Activated CD4-positive, alpha-beta T cell treated with anti-CD3 and anti-CD28 coated beads, Interleukin-2, amount 50 U/mL, for 48 hours (primary cell): ENCODE data around the gene IRF1.
"Not testable (repeated sequence)": the region's sequence is repeated elsewhere in the genome, so short reads cannot be mapped to it uniquely, and the experiment has no call there.

Experiments
- DNase-seq, 2 experiments: peaks; one replicate each; pipeline ENCODE4 v3.0.0-alpha.2; 2020

IRF1 gene

DNA sequence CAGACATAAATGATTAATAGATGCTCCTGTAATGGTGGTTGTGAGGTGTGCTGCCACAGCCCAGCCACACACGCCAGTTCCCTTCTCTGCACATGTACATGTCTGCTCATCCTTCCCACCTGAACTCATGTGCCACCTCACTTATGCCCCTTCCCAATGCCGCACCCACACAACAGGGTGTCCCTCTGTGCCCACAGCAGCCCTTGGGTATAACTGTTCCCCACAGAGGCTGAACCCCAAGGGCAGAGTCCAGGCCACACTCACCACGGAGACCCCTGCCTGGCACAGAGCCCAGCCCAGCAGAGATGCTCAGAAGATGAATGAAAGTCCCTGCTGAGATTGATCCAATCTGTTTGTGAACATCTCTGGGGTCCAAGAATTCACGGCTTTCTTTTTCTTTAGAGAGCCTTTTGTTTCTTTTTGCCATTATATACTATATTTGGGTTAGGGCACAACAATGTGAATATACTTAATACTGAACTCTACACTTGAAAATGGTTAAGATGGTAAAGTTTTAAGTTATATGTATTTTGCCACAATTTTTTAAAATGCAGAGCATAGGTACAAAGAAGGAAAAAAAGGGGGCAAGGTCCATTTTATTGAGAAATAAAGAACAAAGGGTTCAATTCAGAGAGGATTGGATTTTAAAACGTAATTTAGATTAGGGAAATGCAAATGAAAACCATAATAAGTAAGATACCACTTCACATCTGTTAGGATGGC is 29.6 kb downstream of the IRF1 start:
- no peak for DNase-seq

DNA sequence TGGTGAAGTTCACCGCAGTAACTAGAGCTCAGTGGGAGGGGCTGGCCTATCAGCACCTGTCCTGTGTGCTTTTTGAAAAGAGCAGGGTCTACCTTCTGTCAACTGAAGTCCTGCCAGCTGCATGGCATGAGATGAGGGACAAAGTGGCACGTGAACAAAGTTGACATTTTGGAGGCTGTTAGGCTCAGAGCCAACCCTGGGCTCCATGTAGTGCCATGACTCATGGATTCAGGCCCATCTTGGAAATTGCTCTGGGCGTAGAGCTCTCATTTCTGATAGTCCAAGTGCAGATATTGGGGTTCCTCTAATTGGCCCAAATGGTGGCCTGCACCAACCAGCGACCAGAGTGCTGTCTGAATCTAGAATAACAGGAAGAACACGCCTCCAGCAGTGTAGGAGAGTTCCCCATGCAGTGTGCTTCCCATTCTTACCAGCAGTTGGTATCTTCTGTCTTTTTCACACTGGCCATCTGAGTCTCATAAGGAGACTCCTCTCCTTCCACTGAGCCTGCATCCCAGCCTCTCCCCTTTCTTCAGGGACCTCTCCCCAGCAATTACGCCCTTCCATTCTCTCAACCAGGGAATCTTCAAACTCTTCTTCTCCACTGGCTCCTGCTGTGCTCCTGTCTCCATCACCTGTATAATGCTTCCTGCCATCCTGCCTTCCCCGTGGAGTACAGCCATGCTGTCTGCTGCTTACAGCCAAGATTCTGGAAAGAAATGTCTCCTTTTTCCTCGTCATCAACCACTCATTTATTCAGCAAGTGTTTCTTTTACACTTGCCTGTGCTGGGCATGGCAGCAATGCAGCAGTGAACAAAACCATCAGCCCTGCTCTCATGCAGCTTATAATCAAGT is 30.4 kb downstream of the IRF1 start:
- DNase-seq = no peak

DNA sequence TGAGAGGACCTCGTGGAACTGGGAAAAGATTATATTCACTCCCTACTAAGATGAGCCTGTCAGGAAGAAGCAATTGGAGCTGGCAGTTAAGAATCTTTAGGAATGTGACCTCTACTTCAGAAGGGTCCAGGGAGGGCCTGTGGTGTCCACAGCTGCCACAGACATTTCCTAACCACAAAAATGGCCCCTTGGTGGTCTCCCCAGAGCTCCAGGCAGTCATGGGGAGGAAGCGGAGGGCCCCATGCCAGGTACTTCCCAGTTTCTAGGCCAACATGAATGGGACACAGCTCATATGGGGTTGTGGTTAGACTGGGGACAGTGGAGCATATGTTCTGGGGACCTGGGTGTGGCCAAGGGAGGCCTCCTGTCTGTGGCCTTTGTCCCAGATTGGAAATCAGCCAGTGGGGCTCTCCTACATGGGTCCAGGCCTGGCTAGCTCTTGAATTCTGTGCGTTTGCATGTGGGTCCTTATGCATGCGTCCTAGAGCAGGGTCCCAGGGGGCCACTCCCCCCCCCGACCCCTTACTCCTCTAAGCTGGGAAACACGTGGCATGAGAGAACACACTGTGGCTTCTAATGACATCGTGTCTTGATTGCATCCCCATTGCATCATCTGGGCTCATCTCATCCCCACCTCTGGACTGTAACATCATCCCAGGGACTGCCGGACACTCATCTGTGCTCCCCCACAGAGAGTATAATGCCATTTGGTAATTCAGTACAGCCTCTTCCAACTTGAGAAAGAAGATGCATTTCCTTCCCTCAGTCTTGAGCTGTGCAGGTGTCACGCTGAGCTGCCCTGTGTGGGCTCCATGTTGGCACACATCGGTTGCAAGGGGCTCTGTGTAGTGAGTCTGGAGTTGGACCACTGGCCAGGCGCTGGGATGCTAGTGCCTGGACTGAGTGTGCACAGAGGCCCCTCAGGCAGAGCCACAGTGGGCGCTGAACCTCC is 31.3 kb downstream of the IRF1 start:
- DNase-seq = no peak

DNA sequence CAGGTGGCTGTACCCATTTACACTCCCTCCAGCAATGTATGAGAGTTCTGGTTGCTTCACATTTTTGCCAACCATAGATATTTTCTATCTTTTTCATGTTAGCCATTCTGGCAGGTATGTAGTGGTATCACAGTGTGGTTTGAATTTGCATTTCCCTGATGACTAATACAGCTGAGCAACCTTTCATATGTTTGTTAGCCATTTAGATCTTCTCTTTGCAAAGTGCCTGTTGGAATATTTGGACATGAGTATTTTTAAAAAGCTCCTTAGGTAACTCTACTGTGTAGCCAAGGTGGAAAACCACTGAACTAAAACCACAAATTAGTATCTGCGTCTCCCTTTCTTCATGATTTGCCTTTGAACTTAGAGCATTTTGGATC is 31.9 kb downstream of the IRF1 start:
- no peak for DNase-seq

DNA sequence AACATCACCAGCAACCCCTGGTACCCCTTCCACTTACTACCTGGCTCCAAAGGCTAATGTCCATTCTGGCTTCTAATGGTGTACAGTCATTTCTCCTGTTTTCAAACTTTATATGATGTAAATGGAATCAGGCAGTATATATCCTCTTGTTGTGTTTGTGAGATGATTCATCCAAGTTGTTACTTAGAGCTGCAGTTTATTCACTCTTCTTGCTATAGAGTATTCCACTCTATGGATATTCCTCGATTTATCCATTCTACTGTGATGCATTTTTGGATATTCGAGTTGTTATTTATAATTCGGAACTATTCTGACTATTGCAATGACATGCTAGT is 32.4 kb downstream of the IRF1 start:
- DNase-seq = no peak

DNA sequence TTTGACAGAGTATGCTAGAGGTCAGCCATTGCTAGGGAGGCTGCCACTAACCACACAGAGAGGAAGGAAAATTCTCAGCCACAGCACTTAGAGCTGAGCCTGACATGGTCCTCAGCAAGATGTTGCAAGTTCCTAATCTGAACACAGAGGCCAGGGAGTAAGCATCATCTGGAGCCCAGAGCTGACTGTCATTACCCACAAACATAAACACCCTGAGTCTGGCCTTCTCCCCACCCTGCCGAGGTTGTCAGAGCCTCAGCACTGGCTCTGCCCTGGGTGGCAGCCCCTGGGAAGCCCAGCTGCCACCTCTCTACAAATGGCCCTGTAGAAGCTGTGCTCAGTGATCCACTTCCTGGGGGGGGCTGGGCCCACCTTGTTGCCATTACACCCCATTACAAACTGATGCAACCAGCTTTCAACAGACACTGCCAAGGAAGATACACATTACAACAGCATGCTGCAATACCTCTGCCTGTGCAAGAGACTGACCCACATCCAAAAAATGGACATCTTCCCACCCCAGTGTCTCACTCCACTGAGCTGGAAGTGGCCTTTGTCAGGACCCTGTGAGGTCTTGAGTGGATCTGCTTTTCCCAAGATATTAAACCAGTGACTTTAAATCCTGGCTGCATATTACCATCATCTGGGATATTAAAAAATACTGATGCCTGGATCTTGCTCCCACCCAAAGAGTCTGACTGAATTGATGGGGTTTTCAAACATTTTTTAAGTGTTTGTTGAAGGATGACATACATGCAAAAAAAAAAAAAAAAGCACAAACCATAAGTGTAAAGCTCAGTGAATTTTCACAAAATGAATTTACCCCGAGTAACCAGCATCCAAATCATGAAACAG is 33.0 kb downstream of the IRF1 start:
- no peak for DNase-seq

DNA sequence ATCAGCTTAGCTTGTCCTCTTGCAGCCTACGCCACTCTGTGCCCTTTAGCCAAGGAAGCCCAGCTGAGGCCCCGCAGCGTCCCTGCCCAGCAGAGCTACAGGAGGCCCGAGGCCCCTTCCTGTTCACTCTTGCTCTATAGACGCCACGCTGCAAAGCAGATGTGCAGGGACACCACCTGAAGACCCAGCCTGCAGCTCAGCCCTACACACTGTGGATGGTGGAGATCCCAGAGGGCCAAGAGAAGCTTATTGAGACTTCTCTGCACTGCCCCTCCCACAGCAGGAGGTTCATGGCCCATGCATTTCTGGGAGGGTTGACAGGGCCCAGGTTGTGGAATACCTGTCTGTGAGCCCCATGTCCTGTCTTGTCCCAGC is 33.6 kb downstream of the IRF1 start:
- DNase-seq = no peak

DNA sequence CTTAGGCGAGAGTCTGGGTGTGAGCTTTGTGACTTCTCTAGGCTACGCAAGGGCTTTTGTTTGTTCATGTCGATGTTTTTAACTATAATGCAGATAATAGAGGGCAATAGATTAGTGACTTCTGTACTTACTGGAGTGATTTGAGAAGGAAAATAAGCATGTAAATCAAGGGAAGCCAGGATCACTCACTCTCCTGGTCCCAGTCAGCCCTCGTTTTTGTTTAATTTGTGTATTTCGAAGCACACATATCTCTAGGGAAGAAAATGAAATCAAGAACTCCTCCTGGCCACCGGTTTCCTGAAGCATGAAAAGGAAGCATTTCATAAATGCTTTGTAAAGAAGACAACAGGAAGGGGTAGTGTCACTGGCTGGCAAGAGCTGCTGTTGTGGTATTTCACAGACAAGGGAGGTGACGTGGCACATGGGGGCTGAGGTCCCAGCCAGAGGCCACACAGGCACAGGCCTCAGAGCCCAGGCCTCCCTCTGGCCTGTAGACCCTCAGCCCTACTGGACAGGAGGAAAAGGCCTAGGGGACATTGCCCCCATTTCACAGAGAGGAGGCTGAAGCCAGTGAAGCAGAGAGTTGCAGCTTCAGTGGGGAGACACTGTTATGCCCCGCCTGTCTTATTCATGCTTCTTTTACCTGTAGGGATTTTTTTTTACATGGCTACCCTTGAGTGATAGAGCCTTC is 34.1 kb downstream of the IRF1 start:
- DNase-seq = peak; percentile 38 to 55

DNA sequence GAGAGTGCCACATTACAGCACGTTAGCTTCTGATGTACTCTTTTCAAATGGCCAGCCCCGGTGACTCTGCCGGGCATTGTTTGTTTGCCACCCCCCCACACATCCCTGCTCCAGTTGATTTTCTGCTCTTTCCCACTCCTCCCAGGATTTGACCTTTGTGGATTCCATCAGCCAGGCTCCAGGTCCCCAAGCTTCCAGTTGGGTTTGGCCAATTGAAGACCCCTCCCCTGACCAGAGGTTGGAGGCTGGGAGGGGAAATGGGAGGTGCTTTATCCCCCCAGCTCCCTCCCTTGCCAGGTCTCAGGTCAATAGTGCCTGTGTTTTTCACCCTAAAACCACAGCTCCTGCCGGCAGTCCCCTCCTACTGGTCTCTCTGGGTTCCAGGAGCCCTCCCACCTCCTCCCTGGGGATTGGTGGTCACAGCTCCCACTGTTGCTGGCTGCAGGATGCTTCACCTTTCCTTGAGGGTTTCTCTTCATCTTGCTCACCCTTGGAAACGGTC is 34.9 kb downstream of the IRF1 start:
- DNase-seq = no peak

DNA sequence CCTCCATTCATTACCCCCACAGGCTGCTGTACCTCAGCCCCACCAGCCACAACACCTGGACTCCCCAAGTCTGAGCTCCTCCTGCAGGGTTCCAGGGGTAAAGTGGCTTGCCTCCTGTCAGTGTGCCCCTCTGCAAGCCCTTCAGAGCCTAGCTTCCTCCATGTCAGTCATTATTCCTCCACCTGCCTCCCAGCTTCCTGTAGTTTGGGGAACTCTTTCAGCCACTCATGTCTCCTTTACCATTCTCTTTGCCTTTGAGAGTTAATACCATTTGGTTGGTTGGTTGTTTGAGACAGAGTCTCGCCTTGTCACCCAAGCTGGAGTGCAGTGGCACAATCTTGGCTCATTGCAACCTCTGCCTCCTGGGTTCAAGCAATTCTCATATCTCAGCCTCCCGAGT is 36.2 kb downstream of the IRF1 start:
- DNase-seq = no peak

DNA sequence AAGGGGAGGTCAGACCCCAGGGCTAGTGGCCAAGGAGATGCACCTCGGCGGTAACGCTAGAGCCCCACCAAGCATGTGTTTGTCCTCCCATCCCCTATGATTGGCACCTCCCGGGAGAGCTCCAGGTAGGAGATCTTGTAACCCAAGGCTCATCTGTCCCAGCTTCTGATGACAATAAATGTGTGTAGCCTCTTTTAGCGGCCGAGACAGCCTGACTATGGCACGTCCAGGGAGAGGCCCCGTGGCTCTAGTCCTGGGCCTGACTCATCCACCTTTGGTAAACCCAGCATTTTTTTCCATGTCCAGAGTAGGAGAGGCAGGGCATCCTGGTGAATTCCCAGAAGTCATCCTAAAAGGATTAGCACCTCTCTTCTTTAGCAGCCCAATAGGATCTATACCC is 39.2 kb downstream of the IRF1 start:
- no peak for DNase-seq

DNA sequence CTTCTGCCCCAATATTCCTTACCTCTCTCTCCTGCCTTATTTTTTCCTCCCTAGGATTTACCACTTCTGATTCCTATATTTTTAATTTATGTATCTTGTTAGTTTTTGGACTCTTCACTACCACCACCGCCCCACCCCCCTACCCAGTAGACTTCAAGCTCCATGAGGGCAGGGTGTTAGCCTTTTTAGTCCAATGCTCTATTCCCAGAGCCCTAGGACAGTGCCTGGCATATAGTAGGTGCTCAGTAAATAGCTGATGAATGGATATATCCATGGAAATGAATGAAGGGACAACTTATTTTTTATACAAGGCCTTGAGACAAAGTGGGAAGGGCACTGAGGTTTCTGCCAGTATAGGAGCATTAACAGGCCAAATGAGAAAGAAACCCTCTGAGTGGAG is 41.5 kb downstream of the IRF1 start:
- no peak for DNase-seq

DNA sequence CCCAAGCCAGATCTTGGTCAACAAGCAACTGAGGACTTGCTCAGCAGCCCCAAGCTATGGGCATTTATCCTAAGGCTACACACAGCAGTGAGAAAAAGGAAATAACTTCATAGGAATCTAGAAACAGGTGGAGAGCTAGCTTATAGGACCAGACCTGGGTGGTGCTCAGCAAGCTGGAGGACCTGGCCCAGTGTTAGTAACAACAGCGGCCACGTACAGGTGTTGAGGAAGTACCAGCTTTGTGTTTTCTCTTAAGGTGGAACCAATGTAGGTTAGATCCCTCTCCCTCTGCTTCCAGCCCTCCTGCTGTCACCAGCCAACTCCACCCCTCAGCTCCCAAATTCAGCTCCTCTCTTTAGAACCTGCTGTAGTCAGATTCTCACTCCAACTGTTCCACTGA is 43.4 kb downstream of the IRF1 start:
- no peak for DNase-seq

DNA sequence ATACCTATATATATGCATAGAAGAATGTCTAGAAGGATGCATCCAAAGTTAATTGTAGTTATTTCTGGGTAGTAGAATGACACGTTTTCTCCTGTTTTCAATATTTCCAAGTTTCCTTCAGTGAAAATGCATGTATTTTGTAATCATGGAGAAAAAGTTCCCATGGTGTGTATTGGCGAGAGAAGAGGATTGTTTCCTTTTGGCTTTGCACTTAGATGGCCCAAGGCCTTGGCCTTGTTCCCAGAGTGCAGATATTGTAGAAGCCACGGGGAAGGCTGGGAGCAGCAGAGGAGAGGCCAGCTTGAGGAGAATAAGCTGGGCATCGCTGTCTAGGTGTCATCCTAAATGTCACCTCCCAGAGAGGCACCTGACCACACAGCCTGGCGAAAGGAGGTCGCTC is 44.0 kb downstream of the IRF1 start:
- DNase-seq = no peak

DNA sequence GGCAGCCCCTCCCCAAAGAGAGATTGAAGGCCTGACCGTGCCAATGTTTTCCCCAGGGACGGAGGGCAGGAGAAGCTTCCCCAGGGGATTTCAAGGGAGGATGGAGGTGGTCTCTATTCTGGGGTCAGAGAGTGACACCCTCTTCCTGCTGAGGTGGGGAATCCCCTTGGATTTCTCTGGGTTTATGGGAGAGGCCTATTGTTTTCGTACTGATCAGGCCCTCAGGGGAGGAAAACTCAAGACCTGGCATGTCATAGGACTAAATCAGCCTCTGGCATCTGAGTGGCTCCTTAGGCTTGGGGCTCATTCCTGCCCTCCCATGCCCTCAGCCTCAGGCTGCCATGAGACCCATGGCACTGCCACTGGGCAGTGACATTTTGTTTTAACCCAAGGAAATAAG is 44.6 kb downstream of the IRF1 start:
- DNase-seq = no peak

DNA sequence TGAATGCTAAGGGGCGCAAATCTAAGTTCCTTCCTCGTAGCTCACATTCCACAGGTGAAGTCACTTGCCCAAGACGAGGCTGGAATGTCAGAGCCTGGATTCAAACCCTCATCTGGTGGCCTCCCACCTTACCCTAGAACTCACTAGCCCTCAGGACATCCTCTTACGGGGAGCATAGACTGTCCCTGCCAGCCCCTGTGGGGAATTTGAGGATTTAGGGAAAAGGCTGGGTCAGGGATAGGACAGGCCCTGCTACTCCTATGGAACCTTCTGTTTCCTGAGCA is 45.0 kb downstream of the IRF1 start:
- no peak for DNase-seq

DNA sequence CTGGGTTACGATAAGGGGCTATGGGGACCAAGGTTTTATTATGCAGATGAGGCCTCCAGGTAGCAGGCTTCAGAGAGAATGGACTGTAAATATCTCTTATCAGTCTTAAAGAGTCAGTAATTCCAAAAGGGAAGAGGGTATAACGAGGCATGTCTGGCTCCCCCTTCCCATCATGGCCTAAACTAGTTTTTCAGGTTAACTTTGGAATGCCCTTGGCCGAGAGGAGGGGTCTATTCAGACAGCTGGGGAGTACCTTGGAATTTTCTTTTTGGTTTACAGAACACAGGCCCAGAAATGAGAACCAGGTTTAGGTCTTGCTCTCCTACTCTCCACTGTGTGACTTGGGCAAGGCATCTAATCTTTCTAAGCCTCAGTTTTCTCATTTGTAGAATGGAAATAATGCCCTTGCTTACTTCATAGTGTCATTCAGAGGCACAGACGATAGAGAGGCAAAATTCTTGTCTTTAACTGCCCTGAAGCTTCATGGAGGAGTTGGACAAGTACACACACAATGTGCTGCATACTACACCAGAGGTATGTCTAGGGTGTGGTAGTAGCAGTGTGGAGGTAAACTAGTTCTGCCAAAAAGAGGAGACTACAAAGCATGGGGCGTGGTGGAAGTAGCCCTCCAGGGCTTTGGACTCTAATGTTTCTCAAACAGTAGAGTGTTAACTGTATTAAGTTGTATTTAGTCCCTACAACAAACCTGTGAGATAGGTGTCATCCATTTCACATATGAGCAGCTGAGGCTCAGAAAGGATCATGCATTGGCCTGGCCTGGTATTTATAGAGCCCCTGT is 45.5 kb downstream of the IRF1 start:
- no peak for DNase-seq

DNA sequence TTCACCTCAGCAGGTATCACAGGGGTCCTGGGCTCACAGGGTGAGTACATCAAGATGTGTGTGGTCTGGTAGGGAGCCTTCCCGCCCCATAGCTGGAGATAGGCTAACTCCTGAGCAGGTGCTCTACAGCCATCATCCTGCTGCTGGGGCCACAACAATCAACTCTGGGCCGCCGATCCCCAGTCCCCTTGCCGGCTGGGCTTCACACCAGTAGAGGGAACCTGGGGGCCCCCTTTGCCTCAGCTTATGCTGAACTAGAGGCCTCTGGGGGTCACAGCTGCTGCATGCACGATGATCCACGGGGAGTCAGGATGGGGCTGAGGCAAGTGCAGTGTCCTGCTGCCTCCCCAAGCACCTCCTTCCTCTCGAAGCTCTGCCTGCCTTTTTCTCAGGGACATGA is 46.5 kb downstream of the IRF1 start:
- no peak for DNase-seq

DNA sequence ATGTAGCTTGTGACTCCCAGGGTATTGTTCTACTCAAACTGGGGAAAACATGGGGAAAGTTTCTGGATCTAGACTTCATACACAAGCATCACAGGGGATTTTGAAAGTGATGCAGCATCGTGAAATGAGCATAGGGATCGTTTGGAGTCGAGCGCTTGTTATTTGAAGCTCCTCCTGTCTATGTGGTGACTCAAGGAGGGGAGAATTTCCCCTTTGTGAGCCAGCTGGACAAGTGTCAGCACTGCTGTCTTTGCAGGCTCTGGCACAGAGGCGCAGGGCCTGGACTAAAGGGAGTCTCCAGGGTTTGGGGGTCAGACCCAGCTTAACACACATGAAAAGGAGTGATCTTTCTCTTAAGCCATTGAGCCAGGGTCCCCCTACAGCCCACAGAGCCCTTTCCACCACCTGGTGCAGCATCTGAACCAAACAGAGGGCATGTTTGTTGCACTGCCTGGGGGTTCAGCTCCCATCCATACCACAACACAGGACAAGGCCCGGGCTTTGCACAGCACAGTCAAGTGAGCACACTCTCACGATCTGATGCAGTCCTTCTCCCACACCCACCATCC is 51.0 kb downstream of the IRF1 start:
- no peak for DNase-seq

DNA sequence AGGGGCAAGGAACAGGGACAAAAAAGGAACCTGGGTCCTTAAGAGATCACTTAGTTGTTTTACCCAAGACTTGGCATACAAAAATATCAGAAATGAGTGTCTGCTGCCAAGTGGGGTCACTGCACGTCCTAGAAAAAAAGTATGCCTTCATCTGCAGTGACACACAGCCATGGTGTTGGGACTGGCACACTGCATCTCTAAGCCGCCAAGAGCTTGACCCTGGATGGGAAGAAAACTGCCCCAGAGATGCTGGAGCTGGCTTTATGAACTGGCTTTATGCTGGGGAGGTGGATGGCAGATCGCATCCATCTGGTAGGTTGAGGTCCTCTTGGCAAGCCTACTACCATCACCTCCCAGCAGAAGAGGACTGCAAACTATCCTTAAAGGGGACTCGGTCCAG is 51.7 kb downstream of the IRF1 start:
- no peak for DNase-seq

DNA sequence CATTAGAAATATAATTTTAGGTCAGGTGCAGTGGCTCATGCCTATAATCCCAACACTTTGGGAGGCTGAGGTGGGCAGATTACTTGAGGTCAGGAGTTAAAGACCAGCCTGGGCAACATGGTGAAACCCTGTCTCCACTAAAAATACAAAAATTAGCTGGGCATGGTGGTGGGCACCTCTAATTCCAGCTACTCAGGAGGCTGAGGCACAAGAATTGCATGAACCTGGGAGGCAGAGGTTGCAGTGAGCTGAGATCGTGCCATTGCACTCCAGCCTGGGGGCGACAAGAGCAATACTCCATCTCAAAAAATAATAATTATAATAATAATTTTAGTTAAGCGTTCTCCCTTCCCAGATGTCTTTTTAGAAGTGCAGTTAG is 52.3 kb downstream of the IRF1 start:
- not testable (repeated sequence) for DNase-seq
